ENCODE data around the gene PBXIP1.

GRCh38 chr1:154960446-154961136 lies 4.7 kb upstream of the PBXIP1 start:
- TF ChIP-seq, protein P1, sequence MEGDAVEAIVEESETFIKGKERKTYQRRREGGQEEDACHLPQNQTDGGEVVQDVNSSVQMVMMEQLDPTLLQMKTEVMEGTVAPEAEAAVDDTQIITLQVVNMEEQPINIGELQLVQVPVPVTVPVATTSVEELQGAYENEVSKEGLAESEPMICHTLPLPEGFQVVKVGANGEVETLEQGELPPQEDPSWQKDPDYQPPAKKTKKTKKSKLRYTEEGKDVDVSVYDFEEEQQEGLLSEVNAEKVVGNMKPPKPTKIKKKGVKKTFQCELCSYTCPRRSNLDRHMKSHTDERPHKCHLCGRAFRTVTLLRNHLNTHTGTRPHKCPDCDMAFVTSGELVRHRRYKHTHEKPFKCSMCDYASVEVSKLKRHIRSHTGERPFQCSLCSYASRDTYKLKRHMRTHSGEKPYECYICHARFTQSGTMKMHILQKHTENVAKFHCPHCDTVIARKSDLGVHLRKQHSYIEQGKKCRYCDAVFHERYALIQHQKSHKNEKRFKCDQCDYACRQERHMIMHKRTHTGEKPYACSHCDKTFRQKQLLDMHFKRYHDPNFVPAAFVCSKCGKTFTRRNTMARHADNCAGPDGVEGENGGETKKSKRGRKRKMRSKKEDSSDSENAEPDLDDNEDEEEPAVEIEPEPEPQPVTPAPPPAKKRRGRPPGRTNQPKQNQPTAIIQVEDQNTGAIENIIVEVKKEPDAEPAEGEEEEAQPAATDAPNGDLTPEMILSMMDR (IDR thresholded peaks at IDR 0.05), result no peak
- TF ChIP-seq POLR2A (IDR thresholded peaks at IDR 0.05), result no peak

All from heart left ventricle (tissue), 13 donors.